NT2/D1 (cell line): ENCODE data around the gene CCDC194.

Experiments
- DNase-seq: peaks from one replicate; pipeline ENCODE4 v3.0.0-alpha.2; 2011; ENCODE audit warnings: low read depth, low spot score
- H3K27me3 ChIP-seq: 2 replicates; pipeline ENCODE4 v1.6.0; 2011; ENCODE audit warnings: mild to moderate bottlenecking; ENCODE audit not compliant: insufficient read length, insufficient read depth
- H3K36me3 ChIP-seq: 2 replicates; pipeline ENCODE4 v1.6.1; 2011; ENCODE audit warnings: mild to moderate bottlenecking, low read length, mixed read lengths; ENCODE audit not compliant: insufficient read depth, insufficient read length
- H3K4me1 ChIP-seq: 2 replicates; pipeline ENCODE4 v1.5.1; 2011; ENCODE audit not compliant: insufficient read depth, insufficient read length
- H3K4me3 ChIP-seq: 2 replicates; pipeline ENCODE4 v1.5.1; 2011; ENCODE audit warnings: low read depth; ENCODE audit not compliant: insufficient read length
- H3K9ac ChIP-seq: 2 replicates; pipeline ENCODE4 v1.6.0; 2011; ENCODE audit warnings: low read depth; ENCODE audit not compliant: insufficient read length
- H3K9me3 ChIP-seq: 2 replicates; pipeline ENCODE4 v1.5.1; 2011; ENCODE audit warnings: mild to moderate bottlenecking, low read length; ENCODE audit not compliant: insufficient read depth
- SUZ12 ChIP-seq: IDR thresholded peaks from 2 replicates; pipeline ENCODE4 v1.6.1; 2011; ENCODE audit not compliant: insufficient read length, insufficient read depth; ENCODE audit errors: extremely low read depth
- YY1 ChIP-seq: IDR thresholded peaks from 2 replicates; pipeline ENCODE4 v1.6.1; 2011; ENCODE audit not compliant: insufficient read length, insufficient read depth
- ZNF274 ChIP-seq: IDR thresholded peaks from 2 replicates; pipeline ENCODE4 v1.6.1; 2011; ENCODE audit warnings: mild to moderate bottlenecking, low read depth, low read length

Gene CCDC194

GRCh38 chr19:17391371-17392151 is 2.4 kb downstream of the CCDC194 start:
- Histone ChIP-seq H3K27me3 (peaks cover 14% of the 10 kb centered on the region), H3K9me3 (peaks cover 8% of the 10 kb centered on the region; the same call in 1 of the 2 replicates), H3K4me3 (peak overlapping the region; percentile 3), H3K36me3 (peaks cover 12% of the 10 kb centered on the region), H3K9ac (peak overlapping the region; percentile 65), H3K4me1 (peaks cover 7% of the 10 kb centered on the region)
- no peak for TF ChIP-seq YY1
- no peak for TF ChIP-seq SUZ12
- TF ChIP-seq ZNF274 = no peak
- no peak for DNase-seq

- DNase-seq = peak; percentile 93
- Histone ChIP-seq H3K9me3 (peaks cover 8% of the 10 kb centered on the region; the same call in 1 of the 2 replicates), H3K4me3 (peak overlapping the region; percentile 68), H3K36me3 (peaks cover 12% of the 10 kb centered on the region), H3K9ac (peak overlapping the region; percentile 81), H3K27me3 (peaks cover 14% of the 10 kb centered on the region), H3K4me1 (peaks cover 9% of the 10 kb centered on the region)
- no peak for TF ChIP-seq YY1
These were observed 3.2 kb downstream of the CCDC194 start for GRCh38 chr19:17390665-17391370.

- peaks cover 14% of the 10 kb centered on the region for H3K27me3 ChIP-seq
- H3K9ac ChIP-seq = peak overlapping the region; percentile 81
These were observed 3.9 kb downstream of the CCDC194 start for GRCh38 chr19:17389957-17390664.

GRCh38 chr19:17389288-17389687 is 4.7 kb downstream of the CCDC194 start:
- Histone ChIP-seq H3K27me3 (peaks cover 14% of the 10 kb centered on the region), H3K4me3 (no peak overlapping the region), H3K9me3 (peaks cover 8% of the 10 kb centered on the region; the same call in 1 of the 2 replicates), H3K36me3 (peaks cover 9% of the 10 kb centered on the region), H3K4me1 (peaks cover 11% of the 10 kb centered on the region), H3K9ac (no peak overlapping the region)
- TF ChIP-seq SUZ12 = no peak
- no peak for TF ChIP-seq ZNF274
- TF ChIP-seq YY1 = no peak
- no peak for DNase-seq

More at GRCh38 chr19:17389957-17390664, 3.9 kb downstream of the CCDC194 start:
- Histone ChIP-seq H3K4me1 (peaks cover 9% of the 10 kb centered on the region), H3K9me3 (peaks cover 8% of the 10 kb centered on the region; the same call in 1 of the 2 replicates), H3K4me3 (peak overlapping the region; percentile 68), H3K36me3 (peaks cover 12% of the 10 kb centered on the region)
- TF ChIP-seq SUZ12 (no peak), ZNF274 (no peak)
- no peak for DNase-seq

- Histone ChIP-seq H3K9me3 (peaks cover 9% of the 10 kb centered on the region; the same call in 1 of the 2 replicates), H3K36me3 (no peaks in the 10 kb centered on the region), H3K4me1 (peaks cover 9% of the 10 kb centered on the region), H3K9ac (peak overlapping the region; percentile 8), H3K4me3 (no peak overlapping the region), H3K27me3 (peaks cover 14% of the 10 kb centered on the region)
- DNase-seq = no peak
- TF ChIP-seq ZNF274 (no peak), SUZ12 (no peak), YY1 (no peak)
These were observed 8.0 kb downstream of the CCDC194 start for GRCh38 chr19:17385878-17386611.

GRCh38 chr19:17380426-17381138 is 13.4 kb downstream of the CCDC194 start:
- TF ChIP-seq SUZ12 (no peak), ZNF274 (no peak), YY1 (no peak)
- Histone ChIP-seq H3K4me1 (peaks cover 15% of the 10 kb centered on the region), H3K27me3 (no peaks in the 10 kb centered on the region), H3K9ac (no peak overlapping the region), H3K4me3 (no peak overlapping the region), H3K9me3 (peaks cover 8% of the 10 kb centered on the region; the same call in 1 of the 2 replicates), H3K36me3 (no peaks in the 10 kb centered on the region)
- no peak for DNase-seq
